Endothelial cell of umbilical vein (primary cell): ENCODE results near the gene PCDH19. TPM values are rescaled to one million over a fixed set of nuclear protein-coding genes. Genes with fewer than 3 reads are reported as not detected.

Experiments used
- BruUV-seq: library from RNA; stranded (reverse); fragments of 400-500 nt; replicated peaks from 2 replicates; lab custom pipeline; 2021; lab: Mats Ljungman, UMichigan
- CTCF ChIA-PET: fragments of 300-600, 350-600 bp; sonication (Branson Sonifier 250); formaldehyde crosslinking; loops from one replicate; lab custom pipeline; 2021; ENCODE audit warnings: antibody characterized with exemption, inconsistent platforms; lab: Charles Lee
- POLR2A ChIA-PET: fragments of 300-600, 350-600 bp; sonication (Branson Sonifier 250); formaldehyde crosslinking; loops from one replicate; lab custom pipeline; 2021; ENCODE audit warnings: antibody characterized with exemption, inconsistent platforms; lab: Charles Lee
- DNase-seq: peaks from one replicate; pipeline ENCODE4 v3.0.0-alpha.2; 2011; ENCODE audit warnings: low read depth, low spot score
- FAIRE-seq: peaks from 2 replicates; lab custom pipeline; 2011; peaks lifted over from hg19 to GRCh38; lab: Jason Lieb, UNC
- H2AFZ ChIP-seq: 2 replicates; pipeline ENCODE4 v1.6.0; 2012; ENCODE audit warnings: low read depth, low read length, control low read depth, inconsistent platforms
- H3K27ac ChIP-seq: 2 replicates; pipeline ENCODE4 v1.5.1; 2011; ENCODE audit warnings: low read depth, mild to moderate bottlenecking, control low read depth, low read length, moderate library complexity; ENCODE audit not compliant: insufficient read depth
- H3K27me3 ChIP-seq, 2 experiments: 2 replicates each; pipeline versions ENCODE4 v1.6.0 to v1.6.1; 2011; ENCODE audit warnings: low read length in 2 of 2, mixed read lengths in 1 of 2; ENCODE audit not compliant: control insufficient read depth in 2 of 2, insufficient read depth in 2 of 2
- H3K36me3 ChIP-seq, 2 experiments: 2 replicates in 1 of 2; 3 replicates in 1 of 2; pipeline ENCODE4 v1.5.1; 2011; ENCODE audit warnings: low read length in 2 of 2, mild to moderate bottlenecking in 1 of 2, moderate library complexity in 1 of 2; ENCODE audit not compliant: control insufficient read depth in 2 of 2, insufficient read depth in 2 of 2; ENCODE audit errors: extremely low read depth in 1 of 2
- H3K4me1 ChIP-seq: 3 replicates; pipeline ENCODE4 v1.5.1; 2011; ENCODE audit warnings: mild to moderate bottlenecking, low read length; ENCODE audit not compliant: control insufficient read depth, insufficient read depth; ENCODE audit errors: extremely low read depth
- H3K4me2 ChIP-seq: 2 replicates; pipeline ENCODE4 v1.6.1; 2011; ENCODE audit warnings: low read length, control low read depth, mixed read lengths; ENCODE audit not compliant: insufficient read depth
- H3K4me3 ChIP-seq, 3 experiments: fragments of 200-600 bp in 1 of 3; sonication (generic), shearing (Covaris generic) in 1 of 3; replicated peaks in 1 of 3; 2 replicates each; pipeline ENCODE4 v1.5.1; 2011 to 2016; ENCODE audit warnings: control low read depth in 3 of 3, low read length in 3 of 3, mild to moderate bottlenecking in 2 of 3, inconsistent platforms in 1 of 3, low read depth in 1 of 3, moderate library complexity in 1 of 3; ENCODE audit not compliant: insufficient read depth in 1 of 3
- H3K79me2 ChIP-seq: 2 replicates; pipeline ENCODE4 v1.6.0; 2012; ENCODE audit warnings: low read length, inconsistent platforms; ENCODE audit not compliant: control insufficient read depth, insufficient read depth
- H3K9ac ChIP-seq: replicated peaks from 2 replicates; pipeline ENCODE3; 2011; ENCODE audit warnings: low read length, control low read depth; ENCODE audit not compliant: insufficient read depth; ENCODE audit errors: extremely low read depth
- H3K9me1 ChIP-seq: replicated peaks from 3 replicates; pipeline ENCODE4 v1.6.0; 2011; ENCODE audit warnings: mild to moderate bottlenecking, low read length; ENCODE audit not compliant: control insufficient read depth, insufficient read depth; ENCODE audit errors: extremely low read depth
- H3K9me3 ChIP-seq: replicated peaks from 2 replicates; pipeline ENCODE4 v1.5.1; 2012; ENCODE audit warnings: low read length, inconsistent platforms; ENCODE audit not compliant: control insufficient read depth, insufficient read depth
- H4K20me1 ChIP-seq: replicated peaks from 2 replicates; pipeline ENCODE3; 2011; ENCODE audit warnings: mild to moderate bottlenecking, low read length; ENCODE audit not compliant: control insufficient read depth, insufficient read depth; ENCODE audit errors: extremely low read depth
- CTCF ChIP-seq, 2 donors: IDR thresholded peaks; 1 replicate in 1 of 2; 2 replicates in 1 of 2; pipeline ENCODE4 v1.5.1; 2011; ENCODE audit warnings: low read length in 2 of 2, mild to moderate bottlenecking in 2 of 2, moderate library complexity in 2 of 2, control low read depth in 1 of 2, inconsistent platforms in 1 of 2, low read depth in 1 of 2; ENCODE audit not compliant: insufficient read depth in 1 of 2; ENCODE audit errors: extremely low read depth in 1 of 2
- EZH2 ChIP-seq: IDR thresholded peaks from 2 replicates; pipeline ENCODE4 v1.6.1; 2012; ENCODE audit warnings: borderline replicate concordance, low read depth, mild to moderate bottlenecking, moderate library complexity, low read length, inconsistent platforms; ENCODE audit not compliant: severe bottlenecking
- FOS ChIP-seq: IDR thresholded peaks from 2 replicates; pipeline ENCODE4 v1.6.1; 2011; ENCODE audit warnings: mild to moderate bottlenecking, low read length, moderate library complexity, borderline replicate concordance; ENCODE audit not compliant: insufficient read depth
- GATA2 ChIP-seq: IDR thresholded peaks from 2 replicates; pipeline ENCODE4 v1.7.0; 2011; ENCODE audit warnings: low read depth, mild to moderate bottlenecking, moderate library complexity, mixed read lengths, low read length; ENCODE audit not compliant: insufficient read length, insufficient read depth
- JUN ChIP-seq: IDR thresholded peaks from 2 replicates; pipeline ENCODE4 v1.6.1; 2011; ENCODE audit warnings: borderline replicate concordance, low read depth; ENCODE audit not compliant: insufficient read length, insufficient read depth
- MAX ChIP-seq: IDR thresholded peaks from 2 replicates; pipeline ENCODE4 v1.6.1; 2011; ENCODE audit not compliant: insufficient read depth, insufficient read length
- MYC ChIP-seq: IDR thresholded peaks from one replicate; pipeline ENCODE4 v1.6.1; 2011; ENCODE audit warnings: mild to moderate bottlenecking, low read depth, low read length
- POLR2A ChIP-seq: IDR thresholded peaks from 2 replicates; pipeline ENCODE4 v1.6.1; 2012; ENCODE audit warnings: low read depth, mild to moderate bottlenecking, control low read depth, low read length
- POLR2AphosphoS5 ChIP-seq: IDR thresholded peaks from 2 replicates; pipeline ENCODE4 v1.6.1; 2012; ENCODE audit warnings: low read depth, mild to moderate bottlenecking, control low read depth, low read length, moderate library complexity; ENCODE audit not compliant: insufficient read depth
- dilution Hi-C: fragments of 300-500 bp; cut with MboI; formaldehyde crosslinking; loops from one replicate; pipeline ENCODE4 v1.15.0; 2019; ENCODE audit warnings: low sequenced_read_pairs; ENCODE audit not compliant: extremely low pct_ligation_motif_present
- intact Hi-C: fragments of 100-400 bp; cut with micrococcal nuclease; formaldehyde crosslinking; loops from one replicate; pipeline ENCODE4 v1.10.0; 2022
- polyA plus RNA-seq, 4 experiments: library from polyadenylated mRNA; depleted of rRNA in 3 of 4; stranded (reverse) in 3 of 4; unstranded in 1 of 4; fragments of >200 nt; gene quantifications; 2 replicates each; pipeline versions ENCODE4 v1.2.1 to v1.2.3, GENCODE V29; 2011 to 2012; ENCODE audit warnings: missing spikeins in 1 of 4
- total RNA-seq: library from RNA; stranded (reverse); gene quantifications from 2 replicates; pipeline ENCODE4 v1.2.3, GENCODE V29; 2021

PCDH19 gene
- total and polyA plus RNA-seq, 2 donors (not counting 3 experiments of a cell fraction or from before 2014, with no cell fraction given) = 1.2 to 4.3 TPM

- no peaks in the 10 kb centered on the region for H3K9me1 ChIP-seq
- DNase-seq (peak; percentile 67), FAIRE-seq (peak; percentile 63)
- H2AFZ ChIP-seq = no peak overlapping the region
- CTCF ChIA-PET = no interaction called here
- no peak overlapping the region for H3K4me2 ChIP-seq
- TF ChIP-seq POLR2A (no peak), FOS (no peak), GATA2 (no peak), EZH2 (no peak)
- no peak overlapping the region for H3K27ac ChIP-seq
- H3K9ac ChIP-seq = no peak overlapping the region
- POLR2A ChIA-PET = no interaction called here
- no peaks in the 10 kb centered on the region for H3K79me2 ChIP-seq
- H3K4me3 ChIP-seq = no peak overlapping the region
- intact Hi-C loops (no loop called here), dilution Hi-C loops (no loop called here)
- H3K27me3 ChIP-seq = no peaks in the 10 kb centered on the region
- BruUV-seq = no TSS peak
- no peaks in the 10 kb centered on the region for H3K36me3 ChIP-seq
- H4K20me1 ChIP-seq = no peaks in the 10 kb centered on the region
- H3K9me3 ChIP-seq = no peaks in the 10 kb centered on the region
- no peaks in the 10 kb centered on the region for H3K4me1 ChIP-seq
Observed at GRCh38 chrX:100277231-100277630, 132.8 kb downstream of the PCDH19 start.

GRCh38 chrX:100274916-100275315, 135.2 kb downstream of the PCDH19 start:
- intact Hi-C loops = no loop called here
- FAIRE-seq = no peak

More at GRCh38 chrX:100274916-100275315, 135.2 kb downstream of the PCDH19 start:
- Histone ChIP-seq H3K4me2 (no peak overlapping the region), H3K9me1 (no peaks in the 10 kb centered on the region), H3K4me1 (no peaks in the 10 kb centered on the region), H3K27me3 (no peaks in the 10 kb centered on the region), H3K36me3 (no peaks in the 10 kb centered on the region), H3K9ac (no peak overlapping the region), H3K4me3 (no peak overlapping the region), H4K20me1 (no peaks in the 10 kb centered on the region), H3K9me3 (no peaks in the 10 kb centered on the region), H3K27ac (no peak overlapping the region), H2AFZ (no peak overlapping the region), H3K79me2 (no peaks in the 10 kb centered on the region)
- ChIA-PET CTCF (no interaction called here), POLR2A (no interaction called here)
- dilution Hi-C loops = no loop called here
- no peak for DNase-seq
- BruUV-seq = no TSS peak
- TF ChIP-seq POLR2A = no peak
- TF ChIP-seq MAX = no peak
- no peak for TF ChIP-seq CTCF (IDR thresholded peaks at IDR 0.05; ENCODE audit: extremely low read depth in 1 of 2, insufficient read depth in 1 of 2, low read depth in 1 of 2, low read length in 2 of 2)
- no peak for TF ChIP-seq EZH2
- TF ChIP-seq FOS = no peak
- no peak for TF ChIP-seq GATA2
- no peak for TF ChIP-seq JUN
- no peak for TF ChIP-seq POLR2AphosphoS5
- TF ChIP-seq MYC = no peak
